Measurements from ENCODE around the gene INPPL1.

The INPPL1 gene

GRCh38 chr11:72220696-72221363 is 3.7 kb upstream of the INPPL1 start:
- H3K4me3 ChIP-seq (ENCODE audit: low read depth, low read length): no peak overlapping the region
- TF ChIP-seq CTCF (IDR thresholded peaks at IDR 0.05; ENCODE audit: low read depth, low read length): no peak

GRCh38 chr11:72221386-72222075 is 3.0 kb upstream of the INPPL1 start:
- no peak overlapping the region for H3K4me3 ChIP-seq (ENCODE audit: low read depth, low read length)
- no peak for TF ChIP-seq CTCF (IDR thresholded peaks at IDR 0.05; ENCODE audit: low read depth, low read length)

- no peak for TF ChIP-seq CTCF (IDR thresholded peaks at IDR 0.05; ENCODE audit: low read depth, low read length)
- H3K4me3 ChIP-seq (ENCODE audit: low read depth, low read length): peak overlapping the region; percentile 97
Observed at GRCh38 chr11:72222106-72222891, 2.3 kb upstream of the INPPL1 start.

GRCh38 chr11:72222907-72223614 is 1.5 kb upstream of the INPPL1 start:
- H3K4me3 ChIP-seq (ENCODE audit: low read depth, low read length): peak overlapping the region; percentile 97
- 0 out of 2 replicates have a peak, but pooled peaks have one; percentile 5 for TF ChIP-seq CTCF (IDR thresholded peaks at IDR 0.05; ENCODE audit: low read depth, low read length)

DNA sequence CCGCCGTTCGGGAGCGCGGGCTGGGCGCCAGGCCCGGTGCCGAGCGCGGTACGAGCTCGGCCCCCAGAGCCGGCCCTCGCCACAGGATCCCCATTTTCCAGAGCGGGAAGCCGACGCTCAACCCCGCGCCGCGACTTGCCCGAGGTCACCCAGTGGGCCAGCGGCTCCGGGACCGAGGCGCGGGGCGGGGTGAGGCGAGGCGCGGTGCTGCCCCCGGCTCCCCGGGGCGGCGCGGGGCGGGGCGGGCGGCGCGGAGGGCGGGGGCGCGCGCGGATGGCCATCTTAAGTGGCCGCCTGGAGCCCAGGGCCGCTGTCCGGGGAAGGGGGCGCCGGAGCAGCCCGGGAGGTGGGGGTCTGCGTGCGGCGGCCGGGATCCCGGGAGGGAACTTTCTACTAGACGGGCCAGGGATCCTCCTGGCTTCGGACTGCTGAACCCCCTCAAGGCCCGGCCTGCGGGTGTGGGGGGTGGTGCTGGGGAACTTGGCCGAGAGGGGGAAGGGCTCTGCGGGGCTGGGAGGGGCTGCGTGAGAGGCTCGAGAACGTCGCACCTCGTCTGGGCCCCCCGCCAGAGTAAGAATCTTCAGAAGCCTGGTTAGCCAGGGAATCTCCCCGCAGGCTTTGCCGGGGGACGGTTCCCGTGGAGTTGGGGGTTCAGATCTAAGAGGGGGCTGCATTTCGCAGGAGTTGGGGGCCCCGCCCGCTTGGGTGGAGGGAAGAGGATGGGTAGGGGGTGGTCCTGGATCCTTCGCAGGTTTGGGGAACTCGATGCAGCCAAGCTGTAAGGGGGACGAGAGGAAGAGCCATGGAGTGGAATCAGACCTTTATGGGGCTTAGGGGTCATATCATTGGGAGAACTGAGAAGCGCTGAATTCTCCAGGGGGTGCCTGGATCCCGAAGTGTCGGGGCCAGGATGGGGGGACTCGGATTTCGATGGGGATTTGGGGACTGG is 678 bp upstream of the INPPL1 start:
- H3K4me3 ChIP-seq (ENCODE audit: low read depth, low read length): peak overlapping the region; percentile 97
- TF ChIP-seq CTCF (IDR thresholded peaks at IDR 0.05; ENCODE audit: low read depth, low read length): no peak

GRCh38 chr11:72225411-72225951 is 914 bp downstream of the INPPL1 start:
- TF ChIP-seq CTCF (IDR thresholded peaks at IDR 0.05; ENCODE audit: low read depth, low read length): no peak
- peak overlapping the region; percentile 97 for H3K4me3 ChIP-seq (ENCODE audit: low read depth, low read length)
